GM12875 (cell line): ENCODE data around the gene ARL13B.

Source experiments
- H3K4me3 ChIP-seq: one replicate; pipeline ENCODE4 v1.5.1; 2011; ENCODE audit warnings: low read depth, low read length, control low read depth
- CTCF ChIP-seq: IDR thresholded peaks from 2 replicates; pipeline ENCODE4 v1.5.1; 2011; ENCODE audit warnings: low read depth, mild to moderate bottlenecking, control low read depth, inconsistent platforms, low read length, moderate library complexity, borderline replicate concordance; ENCODE audit not compliant: insufficient read depth

Gene ARL13B

GRCh38 chr3:94093151-94093550 is 113.2 kb downstream of the ARL13B start:
- no peak overlapping the region for H3K4me3 ChIP-seq
- no peak for TF ChIP-seq CTCF

DNA sequence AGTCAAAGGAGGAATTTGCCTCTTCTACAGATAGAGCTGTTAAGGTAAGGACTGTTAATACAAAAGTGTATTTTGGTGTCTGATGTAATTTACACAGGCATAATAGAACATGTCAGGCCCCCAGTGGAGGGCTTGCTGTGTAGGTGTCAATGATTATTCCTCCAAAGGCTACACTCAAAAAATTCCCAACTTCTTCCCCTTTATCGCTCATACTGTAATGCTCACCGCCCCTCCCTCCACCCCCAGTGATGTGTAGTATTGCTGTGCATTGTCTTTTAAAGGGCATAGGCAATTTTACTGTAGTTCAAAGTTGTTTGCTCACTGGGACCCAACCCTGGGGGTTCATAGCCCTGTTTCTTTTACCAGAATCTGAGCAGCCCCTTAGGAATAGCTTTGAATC is 115.2 kb downstream of the ARL13B start:
- no peak for TF ChIP-seq CTCF
- no peak overlapping the region for H3K4me3 ChIP-seq

DNA sequence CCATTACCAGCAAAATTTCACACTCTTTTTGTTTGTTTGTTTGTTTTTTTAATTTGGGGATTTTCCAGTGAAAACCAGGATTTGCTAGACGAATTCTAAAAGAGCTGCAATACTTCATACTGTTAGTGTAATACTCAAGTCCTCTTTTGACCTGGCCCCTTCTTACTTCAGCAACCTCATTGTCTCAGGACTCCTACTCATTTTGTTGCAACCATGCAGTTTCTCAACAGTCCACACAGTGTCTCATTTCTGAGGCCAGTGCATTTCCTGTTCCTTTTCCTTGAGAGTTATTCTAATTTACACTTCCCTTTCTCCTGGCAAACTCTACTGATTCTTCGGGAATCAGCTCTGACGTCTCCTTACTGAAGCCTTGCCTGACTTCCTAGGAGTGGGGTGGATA is 118.5 kb downstream of the ARL13B start:
- no peak overlapping the region for H3K4me3 ChIP-seq
- no peak for TF ChIP-seq CTCF

DNA sequence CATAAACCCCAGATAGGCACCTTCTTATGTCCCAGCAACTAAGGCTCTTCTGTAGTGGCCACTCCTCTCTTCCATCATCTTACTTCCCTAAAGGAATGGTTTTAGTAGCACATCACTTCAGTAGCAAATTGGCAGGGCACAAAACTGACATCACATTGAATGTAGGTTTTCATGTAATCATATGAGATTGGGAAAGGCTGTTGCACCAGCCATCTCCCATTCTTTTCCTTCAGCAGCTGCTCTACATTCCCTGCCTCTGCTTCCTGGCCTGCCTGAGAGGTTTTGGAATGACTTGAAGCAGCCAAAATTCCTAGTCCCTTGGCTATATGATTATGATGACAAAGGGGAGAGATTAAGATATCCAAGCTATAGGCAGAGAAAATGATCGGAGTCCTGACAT is 119.4 kb downstream of the ARL13B start:
- TF ChIP-seq CTCF = no peak
- H3K4me3 ChIP-seq = no peak overlapping the region

- no peak for TF ChIP-seq CTCF
- H3K4me3 ChIP-seq = no peak overlapping the region
These were observed 121.9 kb downstream of the ARL13B start for GRCh38 chr3:94101860-94102259.
